Neutrophil (primary cell): ENCODE data around the gene SAMD14.

Experiments used
- H3K27ac ChIP-seq: fragments of 200-600 bp; sonication (generic); 2 replicates; pipeline ENCODE4 v1.5.1; 2016; ENCODE audit warnings: mild to moderate bottlenecking, moderate library complexity
- H3K27me3 ChIP-seq: fragments of 200-600 bp; sonication (generic); 2 replicates; pipeline ENCODE4 v1.6.0; 2016; ENCODE audit warnings: mild to moderate bottlenecking
- H3K36me3 ChIP-seq: fragments of 200-600 bp; sonication (generic); 2 replicates; pipeline ENCODE4 v1.5.1; 2017
- H3K4me1 ChIP-seq, 2 experiments: fragments of 200-600 bp in 1 of 2; sonication (generic) in 1 of 2; 1 replicate in 1 of 2; 2 replicates in 1 of 2; pipeline versions ENCODE4 v1.5.1 to v1.6.1; 2013 to 2016; ENCODE audit warnings: low read depth in 1 of 2, low read length in 1 of 2, mild to moderate bottlenecking in 1 of 2, moderate library complexity in 1 of 2; ENCODE audit not compliant: control insufficient read depth in 1 of 2, insufficient read depth in 1 of 2
- H3K4me3 ChIP-seq, 2 experiments: fragments of 200-600 bp in 1 of 2; sonication (generic) in 1 of 2; 1 replicate in 1 of 2; 2 replicates in 1 of 2; pipeline ENCODE4 v1.5.1; 2013 to 2016; ENCODE audit warnings: low read depth in 1 of 2, low read length in 1 of 2, mild to moderate bottlenecking in 1 of 2, moderate library complexity in 1 of 2
- H3K9me3 ChIP-seq: fragments of 200-600 bp; sonication (generic); 2 replicates; pipeline ENCODE4 v1.5.1; 2016
- CTCF ChIP-seq: fragments of 200-600 bp; sonication (generic); IDR thresholded peaks from 2 replicates; pipeline ENCODE4 v1.5.1; 2016; ENCODE audit warnings: antibody characterized with exemption

The SAMD14 gene

GRCh38 chr17:50096092-50096491, 33.9 kb downstream of the SAMD14 start:
- Histone ChIP-seq H3K27ac (peak overlapping the region; percentile 71), H3K4me1 (peaks cover 12 to 16% of the 10 kb centered on the region in 2 experiments), H3K4me3 (no peak overlapping the region), H3K9me3 (no peaks in the 10 kb centered on the region), H3K36me3 (no peaks in the 10 kb centered on the region), H3K27me3 (peaks cover 21% of the 10 kb centered on the region)
- TF ChIP-seq CTCF = no peak

GRCh38 chr17:50095626-50096037, 34.3 kb downstream of the SAMD14 start:
- no peaks in the 10 kb centered on the region for H3K9me3 ChIP-seq
- H3K36me3 ChIP-seq = no peaks in the 10 kb centered on the region
- H3K4me1 ChIP-seq = peaks cover 12 to 16% of the 10 kb centered on the region in 2 experiments
- H3K4me3 ChIP-seq = peak overlapping the region; percentile 85 to 90
- peak overlapping the region; percentile 71 for H3K27ac ChIP-seq
- no peak for TF ChIP-seq CTCF
- H3K27me3 ChIP-seq = peaks cover 25% of the 10 kb centered on the region

GRCh38 chr17:50094753-50095619, 35.0 kb downstream of the SAMD14 start, which contains the start of gene PDK2:
TSS of gene PDK2 (plus strand) at chr17:50095351. CDS start at chr17:50095436, 85 bp downstream.
- peak within 1 kb of the TSS; percentile 71 for H3K27ac ChIP-seq

GRCh38 chr17:50094243-50094752, 35.7 kb downstream of the SAMD14 start:
- Histone ChIP-seq H3K36me3 (no peaks in the 10 kb centered on the region), H3K4me3 (peak overlapping the region; percentile 85 to 90), H3K27ac (peak overlapping the region; percentile 71), H3K9me3 (no peaks in the 10 kb centered on the region), H3K4me1 (peaks cover 12 to 16% of the 10 kb centered on the region in 2 experiments), H3K27me3 (peaks cover 25% of the 10 kb centered on the region)
- TF ChIP-seq CTCF = peak; percentile 93

More at GRCh38 chr17:50094753-50095619, 35.0 kb downstream of the SAMD14 start, which contains the start of gene PDK2:
- no peaks in the 10 kb centered on the region for H3K9me3 ChIP-seq
- H3K27me3 ChIP-seq = peaks cover 25% of the 10 kb centered on the region
- TF ChIP-seq CTCF = peak; percentile 57
- H3K4me1 ChIP-seq = peaks cover 12 to 16% of the 10 kb centered on the region in 2 experiments
- H3K4me3 ChIP-seq = peak within 1 kb of the TSS; percentile 85 to 90
- H3K36me3 ChIP-seq = no peaks in the 10 kb centered on the region

GRCh38 chr17:50093807-50094206, 36.2 kb downstream of the SAMD14 start:
- H3K27ac ChIP-seq = no peak overlapping the region
- peaks cover 25% of the 10 kb centered on the region for H3K27me3 ChIP-seq
- no peak overlapping the region for H3K4me3 ChIP-seq
- no peak for TF ChIP-seq CTCF
- no peaks in the 10 kb centered on the region for H3K9me3 ChIP-seq
- no peaks in the 10 kb centered on the region for H3K36me3 ChIP-seq
- peaks cover 12 to 16% of the 10 kb centered on the region in 2 experiments for H3K4me1 ChIP-seq
